H1 (cell line): ENCODE measurements around the gene RNF152. TPM values are rescaled to one million over a fixed set of nuclear protein-coding genes. Genes with fewer than 3 reads are reported as not detected.

Experiments
- CTCF ChIA-PET: fragments of 300-600 bp; sonication (Branson Sonifier 250); formaldehyde crosslinking; loops from one replicate; lab custom pipeline; 2021; ENCODE audit not compliant: partially characterized antibody; lab: Charles Lee
- POLR2A ChIA-PET: fragments of 300-600 bp; sonication (Branson Sonifier 250); formaldehyde crosslinking; loops from one replicate; lab custom pipeline; 2021; ENCODE audit warnings: inconsistent platforms; ENCODE audit not compliant: partially characterized antibody; lab: Charles Lee
- DNase-seq, 2 experiments: peaks; one replicate each; pipeline versions ENCODE4 v3.0.0 to v3.0.0-alpha.2; 2010 to 2022; ENCODE audit warnings: low spot score in 2 of 2, low read depth in 1 of 2, mixed read lengths in 1 of 2
- FAIRE-seq: peaks from 2 replicates; lab custom pipeline; 2011; peaks lifted over from hg19 to GRCh38; lab: Jason Lieb, UNC
- H2AFZ ChIP-seq: 2 replicates; pipeline ENCODE4 v1.8.1; 2012; ENCODE audit warnings: low read length, inconsistent platforms
- H2AK5ac ChIP-seq: 2 replicates; pipeline ENCODE4 v1.6.1; 2013; ENCODE audit warnings: low read depth, low read length
- H2BK120ac ChIP-seq: replicated peaks from 2 replicates; pipeline ENCODE3; 2013; ENCODE audit warnings: low read depth, low read length, inconsistent platforms
- H2BK12ac ChIP-seq: 2 replicates; pipeline ENCODE4 v1.6.1; 2013; ENCODE audit warnings: low read depth, low read length
- H2BK15ac ChIP-seq: 2 replicates; pipeline ENCODE4 v1.6.1; 2013; ENCODE audit warnings: low read length
- H2BK20ac ChIP-seq: 2 replicates; pipeline ENCODE4 v1.6.1; 2013; ENCODE audit warnings: low read length
- H2BK5ac ChIP-seq: 2 replicates; pipeline ENCODE4 v1.6.1; 2013; ENCODE audit warnings: low read depth, low read length
- H3K14ac ChIP-seq: 2 replicates; pipeline ENCODE4 v1.6.1; 2013; ENCODE audit warnings: inconsistent platforms; ENCODE audit not compliant: insufficient read length
- H3K18ac ChIP-seq: 2 replicates; pipeline ENCODE4 v1.6.1; 2013; ENCODE audit warnings: low read length; ENCODE audit errors: extremely low read depth
- H3K23ac ChIP-seq: 2 replicates; pipeline ENCODE4 v1.6.1; 2013; ENCODE audit warnings: inconsistent platforms; ENCODE audit not compliant: insufficient read length
- H3K23me2 ChIP-seq: 2 replicates; pipeline ENCODE4 v1.6.1; 2013; ENCODE audit warnings: low read depth, low read length
- H3K27ac ChIP-seq: 2 replicates; pipeline ENCODE4 v1.6.1; 2011; ENCODE audit warnings: low read depth, low read length, inconsistent platforms
- H3K27me3 ChIP-seq, 4 experiments: replicated peaks in 1 of 4; 1 replicate in 1 of 4; 2 replicates in 3 of 4; pipeline versions ENCODE4 v1.6.1 to v1.8.1; 2011 to 2013; ENCODE audit warnings: low read length in 3 of 4, mild to moderate bottlenecking in 3 of 4, inconsistent platforms in 2 of 4, mixed read lengths in 2 of 4, moderate library complexity in 1 of 4; ENCODE audit not compliant: control insufficient read depth in 3 of 4, insufficient read depth in 3 of 4; ENCODE audit errors: extremely low read depth in 1 of 4
- H3K36me3 ChIP-seq, 4 experiments: 2 replicates each; pipeline versions ENCODE4 v1.6.1 to v1.8.1; 2011 to 2013; ENCODE audit warnings: mild to moderate bottlenecking in 4 of 4, low read length in 3 of 4, moderate library complexity in 2 of 4, control low read depth in 1 of 4, inconsistent platforms in 1 of 4; ENCODE audit not compliant: insufficient read depth in 4 of 4, control insufficient read depth in 2 of 4
- H3K4ac ChIP-seq: replicated peaks from 2 replicates; pipeline ENCODE3; 2013; ENCODE audit warnings: low read length, low read depth, mixed read lengths, inconsistent platforms; ENCODE audit not compliant: insufficient read length
- H3K4me1 ChIP-seq, 4 experiments: replicated peaks in 1 of 4; 1 replicate in 1 of 4; 2 replicates in 3 of 4; pipeline versions ENCODE4 v1.6.1 to v1.8.1; 2011 to 2013; ENCODE audit warnings: low read length in 3 of 4, inconsistent platforms in 2 of 4, mixed read lengths in 1 of 4; ENCODE audit not compliant: insufficient read depth in 4 of 4, control insufficient read depth in 3 of 4
- H3K4me2 ChIP-seq, 2 experiments: 2 replicates each; pipeline versions ENCODE4 v1.6.1 to v1.8.1; 2011 to 2013; ENCODE audit warnings: low read depth in 2 of 2, low read length in 2 of 2, control low read depth in 1 of 2, inconsistent platforms in 1 of 2, mild to moderate bottlenecking in 1 of 2; ENCODE audit not compliant: insufficient read depth in 1 of 2
- H3K4me3 ChIP-seq, 4 experiments: fragments of 200-600, 300-600 bp in 1 of 4; sonication (generic), shearing (Covaris generic), sonication (Bioruptor Twin) in 1 of 4; 2 replicates each; pipeline versions ENCODE4 v1.5.1 to v1.8.1; 2011 to 2016; ENCODE audit warnings: low read length in 4 of 4, low read depth in 3 of 4, control low read depth in 2 of 4, inconsistent platforms in 2 of 4, mild to moderate bottlenecking in 2 of 4, mixed read lengths in 1 of 4, moderate library complexity in 1 of 4; ENCODE audit not compliant: insufficient read depth in 2 of 4; ENCODE audit errors: extremely low read depth in 1 of 4
- H3K56ac ChIP-seq: replicated peaks from 2 replicates; pipeline ENCODE3; 2013; ENCODE audit warnings: low read depth, mild to moderate bottlenecking, mixed read lengths, low read length, inconsistent platforms; ENCODE audit not compliant: insufficient read length
- H3K79me1 ChIP-seq: 2 replicates; pipeline ENCODE4 v1.6.1; 2013; ENCODE audit warnings: low read depth, low read length, control low read depth
- H3K79me2 ChIP-seq, 2 experiments: 2 replicates each; pipeline versions ENCODE4 v1.6.1 to v1.8.1; 2012 to 2013; ENCODE audit warnings: low read length in 2 of 2, mild to moderate bottlenecking in 2 of 2, inconsistent platforms in 1 of 2; ENCODE audit not compliant: insufficient read depth in 2 of 2, control insufficient read depth in 1 of 2
- H3K9ac ChIP-seq, 4 experiments: replicated peaks in 1 of 4; 1 replicate in 1 of 4; 2 replicates in 3 of 4; pipeline versions ENCODE4 v1.6.1 to v1.8.1; 2011 to 2013; ENCODE audit warnings: low read depth in 3 of 4, low read length in 3 of 4, control low read depth in 2 of 4, mild to moderate bottlenecking in 2 of 4, moderate library complexity in 2 of 4, inconsistent platforms in 1 of 4; ENCODE audit errors: extremely low read depth in 1 of 4
- H3K9me3 ChIP-seq, 2 experiments: 2 replicates each; pipeline versions ENCODE4 v1.6.1 to v1.8.1; 2012 to 2013; ENCODE audit warnings: mild to moderate bottlenecking in 2 of 2, moderate library complexity in 2 of 2, control low read depth in 1 of 2, inconsistent platforms in 1 of 2, low read depth in 1 of 2, low read length in 1 of 2, mixed read lengths in 1 of 2; ENCODE audit not compliant: insufficient read depth in 2 of 2
- H4K20me1 ChIP-seq, 2 experiments: replicated peaks in 1 of 2; 2 replicates each; pipeline versions ENCODE3 to v1.8.1; 2011 to 2013; ENCODE audit warnings: inconsistent platforms in 2 of 2, low read length in 2 of 2, mild to moderate bottlenecking in 1 of 2; ENCODE audit not compliant: insufficient read depth in 2 of 2, control insufficient read depth in 1 of 2
- H4K5ac ChIP-seq: 2 replicates; pipeline ENCODE4 v1.6.1; 2013; ENCODE audit warnings: low read length, low read depth, mixed read lengths, inconsistent platforms; ENCODE audit not compliant: insufficient read length
- H4K8ac ChIP-seq: 2 replicates; pipeline ENCODE4 v1.8.0; 2013; ENCODE audit warnings: mild to moderate bottlenecking, moderate library complexity, low read length, inconsistent platforms; ENCODE audit not compliant: insufficient read depth; ENCODE audit errors: extremely low read depth
- H4K91ac ChIP-seq: replicated peaks from 2 replicates; pipeline ENCODE3; 2013; ENCODE audit warnings: low read length, mixed read lengths, inconsistent platforms; ENCODE audit not compliant: insufficient read length
- ASH2L ChIP-seq: fragments of 200-600, 300-600 bp; sonication (generic); IDR thresholded peaks from one replicate; pipeline ENCODE4 v1.7.1; 2017; ENCODE audit warnings: low read length
- BACH1 ChIP-seq: IDR thresholded peaks from 2 replicates; pipeline ENCODE4 v1.6.1; 2012; ENCODE audit warnings: low read length, improper control_type of control experiment
- BCL11A ChIP-seq, 2 experiments: IDR thresholded peaks; one replicate each; pipeline ENCODE4 v1.6.1; 2011; ENCODE audit warnings: low read depth in 2 of 2, low read length in 2 of 2, mild to moderate bottlenecking in 2 of 2
- GABPA ChIP-seq: IDR thresholded peaks from 2 replicates; pipeline ENCODE4 v1.6.1; 2011; ENCODE audit warnings: mild to moderate bottlenecking, low read length, moderate library complexity, borderline replicate concordance; ENCODE audit not compliant: insufficient read depth
- JUN ChIP-seq: IDR thresholded peaks from 2 replicates; pipeline ENCODE4 v1.6.1; 2011; ENCODE audit warnings: low read depth, mild to moderate bottlenecking, improper control_type of control experiment, low read length
- PHF8 ChIP-seq: fragments of 200-600 bp; sonication (generic); conservative IDR thresholded peaks from 2 replicates; pipeline ENCODE4 v1.7.1; 2012; ENCODE audit warnings: low read depth, mild to moderate bottlenecking, inconsistent platforms, low read length, moderate library complexity
- SAP30 ChIP-seq: fragments of 300-600 bp; sonication (generic); IDR thresholded peaks from 2 replicates; pipeline ENCODE4 v1.7.1; 2012; ENCODE audit warnings: low read length, moderate library complexity, mild to moderate bottlenecking, inconsistent platforms; ENCODE audit not compliant: insufficient read depth, insufficient replicate concordance
- SP1 ChIP-seq: IDR thresholded peaks from 2 replicates; pipeline ENCODE4 v1.6.1; 2011; ENCODE audit warnings: low read depth, low read length
- polyA plus RNA-seq, 7 experiments: library from polyadenylated mRNA; depleted of rRNA in 3 of 7; stranded (reverse) in 5 of 7; unstranded in 2 of 7; fragments of >200 nt in 5 of 7; fragments of 200-250 nt in 2 of 7; gene quantifications; 1 replicate in 5 of 7; 2 replicates in 1 of 7; 4 replicates in 1 of 7; pipeline versions ENCODE4 v1.2.1 to v1.2.3, GENCODE V29; 2011 to 2013; ENCODE audit warnings: missing spikeins in 2 of 7, mixed read lengths in 2 of 7
- total RNA-seq: library from RNA; stranded (reverse); fragmentation: NEBNext Ultra II Directional; extraction: Animal tissue kit (Norgen Biotek cat#: 25700); gene quantifications from 2 replicates; pipeline ENCODE4 v1.2.1, GENCODE V29; 2021
- TF ChIP-seq, protein P1 (sequence below): IDR thresholded peaks from 2 replicates; pipeline ENCODE4 v1.6.1; 2012; ENCODE audit warnings: inconsistent platforms

RNF152 gene
- total and polyA plus RNA-seq, 2 of the 8 experiments (the other 6 are each of a cell fraction or from before 2014, with no cell fraction given): 1.1 to 2.7 TPM

DNA sequence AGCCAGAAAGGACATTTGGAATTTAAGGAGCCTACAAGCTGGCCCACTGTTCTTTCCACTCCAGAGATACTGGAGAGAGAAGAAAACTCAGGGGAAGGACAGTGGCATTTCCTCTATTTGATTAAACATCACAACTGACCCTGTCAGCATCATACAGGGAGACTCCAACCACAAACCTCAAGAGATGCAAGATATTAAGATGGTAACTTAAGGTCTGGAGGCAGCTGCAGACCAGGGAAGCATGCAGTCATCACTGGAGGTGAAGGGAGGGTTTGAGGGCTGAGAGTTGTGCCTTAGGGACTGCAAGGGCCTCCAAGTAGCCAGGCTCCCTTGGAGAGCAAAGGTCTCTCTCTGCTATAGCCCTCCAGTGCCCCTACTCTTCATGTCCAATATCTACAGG, 67.4 kb downstream of the RNF152 start:
- Histone ChIP-seq H3K4me1 (no peaks in the 10 kb centered on the region; a peak in 2 of 7 replicates), H2BK120ac (no peak overlapping the region), H3K9me3 (no peaks in the 10 kb centered on the region; a peak in 1 of 4 replicates), H4K91ac (no peak overlapping the region), H3K14ac (no peak overlapping the region), H2AK5ac (no peak overlapping the region), H3K23me2 (no peaks in the 10 kb centered on the region; the same call in 1 of the 2 replicates), H3K56ac (no peak overlapping the region), H3K4me2 (no peak overlapping the region), H2BK12ac (no peak overlapping the region), H2AFZ (no peak overlapping the region), H2BK5ac (no peak overlapping the region), H3K18ac (no peak overlapping the region), H3K27me3 (no peaks in the 10 kb centered on the region), H3K79me1 (no peaks in the 10 kb centered on the region), H3K23ac (no peak overlapping the region), H4K5ac (no peak overlapping the region), H2BK15ac (no peak overlapping the region), H3K9ac (no peak overlapping the region), H4K8ac (no peak overlapping the region), H3K4ac (no peak overlapping the region), H3K27ac (no peak overlapping the region), H3K36me3 (no peaks in the 10 kb centered on the region), H4K20me1 (no peaks in the 10 kb centered on the region), H2BK20ac (no peak overlapping the region), H3K4me3 (no peak overlapping the region), H3K79me2 (no peaks in the 10 kb centered on the region)
- FAIRE-seq: no peak
- ChIA-PET CTCF (no interaction called here), POLR2A (no interaction called here)
- DNase-seq: no peak
- TF ChIP-seq GABPA (no peak), SP1 (no peak), JUN (no peak), PHF8 (no peak), ASH2L (no peak), BACH1 (no peak), SAP30 (no peak), BCL11A (IDR thresholded peaks at IDR 0.05; ENCODE audit: low read depth in 2 of 2, low read length in 2 of 2) (no peak)
- TF ChIP-seq, protein P1, sequence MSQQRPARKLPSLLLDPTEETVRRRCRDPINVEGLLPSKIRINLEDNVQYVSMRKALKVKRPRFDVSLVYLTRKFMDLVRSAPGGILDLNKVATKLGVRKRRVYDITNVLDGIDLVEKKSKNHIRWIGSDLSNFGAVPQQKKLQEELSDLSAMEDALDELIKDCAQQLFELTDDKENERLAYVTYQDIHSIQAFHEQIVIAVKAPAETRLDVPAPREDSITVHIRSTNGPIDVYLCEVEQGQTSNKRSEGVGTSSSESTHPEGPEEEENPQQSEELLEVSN: no peak
